ENCODE results near the gene MEX3D.

- no peak for TF ChIP-seq POLR2AphosphoS5 (IDR thresholded peaks at IDR 0.05)
- no peak for TF ChIP-seq CTCF (IDR thresholded peaks at IDR 0.05)
These were observed 47.1 kb upstream of the MEX3D start for GRCh38 chr19:1615156-1615765.

Data from stomach (tissue), 4 donors.